ENCODE measurements around the gene NPIPA1.
"Not testable (repeated sequence)": the region's sequence is repeated elsewhere in the genome, so short reads cannot be mapped to it uniquely, and the experiment has no call there.

NPIPA1 gene

GRCh38 chr16:14932581-14933375, 4.5 kb upstream of the NPIPA1 start:
- not testable (repeated sequence) for ATAC-seq (ENCODE audit: low read depth); H3K4me3 ChIP-seq (ENCODE audit: severe bottlenecking)

GRCh38 chr16:14937994-14938393, 751 bp downstream of the NPIPA1 start:
- not testable (repeated sequence) for ATAC-seq (ENCODE audit: low read depth)

More at GRCh38 chr16:14932581-14933375, 4.5 kb upstream of the NPIPA1 start:
- not testable (repeated sequence) for DNase-seq (ENCODE audit: low spot score); H3K27ac ChIP-seq (ENCODE audit: poor library complexity, severe bottlenecking); H3K36me3 ChIP-seq (ENCODE audit: low read depth); H3K4me1 ChIP-seq (ENCODE audit: insufficient read depth, poor library complexity, severe bottlenecking); H3K27me3 ChIP-seq (ENCODE audit: insufficient read depth, poor library complexity, severe bottlenecking); H3K9me3 ChIP-seq (ENCODE audit: severe bottlenecking)

DNA sequence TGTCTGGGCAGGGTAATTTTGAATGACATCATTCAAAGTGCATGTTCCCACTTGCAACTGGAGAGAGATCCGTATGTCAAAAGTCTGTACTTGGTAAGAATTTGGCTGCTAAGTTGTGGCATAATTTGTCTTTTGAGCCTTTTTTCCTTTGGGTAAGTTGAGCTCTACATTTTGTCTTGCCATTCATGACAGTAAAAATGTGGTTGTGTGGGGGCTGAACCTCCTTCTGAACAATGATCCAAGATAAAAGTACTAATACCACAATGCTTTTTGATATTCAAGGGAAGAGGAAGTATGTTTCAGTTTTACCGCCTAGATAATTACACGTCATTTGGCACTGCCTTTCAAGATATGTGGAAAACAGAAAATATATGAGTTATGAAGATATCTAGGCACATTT, 5.4 kb downstream of the NPIPA1 start:
- ATAC-seq (ENCODE audit: low read depth); H3K27me3 ChIP-seq (ENCODE audit: insufficient read depth, poor library complexity, severe bottlenecking); H3K4me3 ChIP-seq (ENCODE audit: severe bottlenecking); DNase-seq (ENCODE audit: low spot score); H3K9me3 ChIP-seq (ENCODE audit: severe bottlenecking); H3K27ac ChIP-seq (ENCODE audit: poor library complexity, severe bottlenecking); H3K4me1 ChIP-seq (ENCODE audit: insufficient read depth, poor library complexity, severe bottlenecking); H3K36me3 ChIP-seq (ENCODE audit: low read depth): not testable (repeated sequence)

More at GRCh38 chr16:14937994-14938393, 751 bp downstream of the NPIPA1 start:
- not testable (repeated sequence) for H3K4me1 ChIP-seq (ENCODE audit: insufficient read depth, poor library complexity, severe bottlenecking); H3K27ac ChIP-seq (ENCODE audit: poor library complexity, severe bottlenecking); H3K4me3 ChIP-seq (ENCODE audit: severe bottlenecking); H3K9me3 ChIP-seq (ENCODE audit: severe bottlenecking); H3K36me3 ChIP-seq (ENCODE audit: low read depth); H3K27me3 ChIP-seq (ENCODE audit: insufficient read depth, poor library complexity, severe bottlenecking); DNase-seq (ENCODE audit: low spot score)

GRCh38 chr16:14955546-14956231, 18.4 kb downstream of the NPIPA1 start:
- H3K27ac ChIP-seq (ENCODE audit: poor library complexity, severe bottlenecking), result no peak overlapping the region
- no peaks in the 10 kb centered on the region for H3K9me3 ChIP-seq (ENCODE audit: severe bottlenecking)
- H3K27me3 ChIP-seq (ENCODE audit: insufficient read depth, poor library complexity, severe bottlenecking), result no peaks in the 10 kb centered on the region
- no peak for TF ChIP-seq CTCF (IDR thresholded peaks at IDR 0.05; ENCODE audit: poor library complexity, severe bottlenecking)
- DNase-seq (ENCODE audit: low spot score), result no peak
- no peak overlapping the region for H3K4me3 ChIP-seq (ENCODE audit: severe bottlenecking)
- no peak for ATAC-seq (ENCODE audit: low read depth)
- H3K4me1 ChIP-seq (ENCODE audit: insufficient read depth, poor library complexity, severe bottlenecking), result no peaks in the 10 kb centered on the region
- H3K36me3 ChIP-seq (ENCODE audit: low read depth), result no peaks in the 10 kb centered on the region

GRCh38 chr16:14957576-14958322, 20.5 kb downstream of the NPIPA1 start:
- Histone ChIP-seq H3K4me3 (ENCODE audit: severe bottlenecking) (no peak overlapping the region), H3K27me3 (ENCODE audit: insufficient read depth, poor library complexity, severe bottlenecking) (no peaks in the 10 kb centered on the region), H3K4me1 (ENCODE audit: insufficient read depth, poor library complexity, severe bottlenecking) (no peaks in the 10 kb centered on the region), H3K36me3 (ENCODE audit: low read depth) (no peaks in the 10 kb centered on the region), H3K9me3 (ENCODE audit: severe bottlenecking) (no peaks in the 10 kb centered on the region), H3K27ac (ENCODE audit: poor library complexity, severe bottlenecking) (no peak overlapping the region)
- DNase-seq (ENCODE audit: low spot score) (no peak), ATAC-seq (ENCODE audit: low read depth) (no peak)
- no peak for TF ChIP-seq CTCF (IDR thresholded peaks at IDR 0.05; ENCODE audit: poor library complexity, severe bottlenecking)

DNA sequence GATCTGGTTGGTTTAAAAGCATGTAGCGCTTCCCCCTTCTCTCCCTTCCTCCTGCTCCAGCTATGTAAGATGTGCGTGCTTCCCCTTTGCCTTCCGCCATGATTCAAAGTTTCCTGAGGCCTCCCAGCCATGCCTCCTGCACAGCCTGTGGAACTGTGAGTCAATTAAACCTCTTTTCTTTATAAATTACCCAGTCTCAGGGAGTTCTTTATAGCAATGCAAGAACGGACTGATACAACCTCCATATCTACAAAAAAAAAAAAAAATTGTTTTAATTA, 21.0 kb downstream of the NPIPA1 start:
- H3K36me3 ChIP-seq (ENCODE audit: low read depth), result no peaks in the 10 kb centered on the region
- DNase-seq (ENCODE audit: low spot score) (no peak), ATAC-seq (ENCODE audit: low read depth) (no peak)
- no peak for TF ChIP-seq CTCF (IDR thresholded peaks at IDR 0.05; ENCODE audit: poor library complexity, severe bottlenecking)
- no peaks in the 10 kb centered on the region for H3K9me3 ChIP-seq (ENCODE audit: severe bottlenecking)
- H3K4me1 ChIP-seq (ENCODE audit: insufficient read depth, poor library complexity, severe bottlenecking), result no peaks in the 10 kb centered on the region
- H3K4me3 ChIP-seq (ENCODE audit: severe bottlenecking), result no peak overlapping the region
- H3K27me3 ChIP-seq (ENCODE audit: insufficient read depth, poor library complexity, severe bottlenecking), result no peaks in the 10 kb centered on the region
- H3K27ac ChIP-seq (ENCODE audit: poor library complexity, severe bottlenecking), result no peak overlapping the region
